Calu3 (cell line): Measurements from ENCODE around the gene KCTD3. TPM values are rescaled to one million over a fixed set of nuclear protein-coding genes. Genes with fewer than 3 reads are reported as not detected.

Experiments
- BruUV-seq: library from RNA; stranded (reverse); fragments of 400-500 nt; replicated peaks from 2 replicates; lab custom pipeline; 2021; lab: Mats Ljungman, UMichigan
- CTCF ChIA-PET: fragments of 300-600 bp; sonication (Branson Sonifier 250); formaldehyde crosslinking; loops from one replicate; lab custom pipeline; 2022; ENCODE audit warnings: antibody characterized with exemption; lab: Charles Lee
- DNase-seq: peaks from one replicate; pipeline ENCODE4 v3.0.0; 2022
- H3K27ac Mint-ChIP-seq: one replicate; pipeline ENCODE4 v1.8.0; 2022; ENCODE audit warnings: mixed read lengths; ENCODE audit not compliant: unreplicated experiment
- H3K27me3 Mint-ChIP-seq: one replicate; pipeline ENCODE4 v1.8.0; 2022; ENCODE audit warnings: mixed read lengths; ENCODE audit not compliant: unreplicated experiment
- H3K36me3 Mint-ChIP-seq: one replicate; pipeline ENCODE4 v1.8.0; 2022; ENCODE audit warnings: mild to moderate bottlenecking, moderate library complexity, mixed read lengths; ENCODE audit not compliant: insufficient read depth, unreplicated experiment
- H3K4me1 Mint-ChIP-seq: one replicate; pipeline ENCODE4 v1.8.0; 2022; ENCODE audit warnings: mild to moderate bottlenecking, low read depth, mixed read lengths; ENCODE audit not compliant: unreplicated experiment
- H3K4me3 Mint-ChIP-seq: one replicate; pipeline ENCODE4 v1.8.0; 2022; ENCODE audit warnings: mild to moderate bottlenecking, low read depth, moderate library complexity, mixed read lengths; ENCODE audit not compliant: unreplicated experiment
- H3K9me3 Mint-ChIP-seq: one replicate; pipeline ENCODE4 v1.8.0; 2022; ENCODE audit warnings: low read depth, mixed read lengths; ENCODE audit not compliant: unreplicated experiment
- intact Hi-C: fragments of 100-400 bp; cut with micrococcal nuclease; formaldehyde crosslinking; loops from one replicate; pipeline ENCODE4 v1.10.0; 2022; ENCODE audit not compliant: unreplicated experiment
- total RNA-seq: library from RNA; stranded (reverse); gene quantifications from 2 replicates; pipeline ENCODE4 v1.2.3, GENCODE V29; 2022
- TF ChIP-seq, protein P1 (sequence below): fragments of 200-600 bp; IDR thresholded peaks from one replicate; pipeline ENCODE4 v1.8.0; 2022; ENCODE audit warnings: antibody characterized with exemption; ENCODE audit not compliant: unreplicated experiment

KCTD3 gene
- total RNA-seq, 1 experiment from 2014 or later, result 48.8 TPM

DNA sequence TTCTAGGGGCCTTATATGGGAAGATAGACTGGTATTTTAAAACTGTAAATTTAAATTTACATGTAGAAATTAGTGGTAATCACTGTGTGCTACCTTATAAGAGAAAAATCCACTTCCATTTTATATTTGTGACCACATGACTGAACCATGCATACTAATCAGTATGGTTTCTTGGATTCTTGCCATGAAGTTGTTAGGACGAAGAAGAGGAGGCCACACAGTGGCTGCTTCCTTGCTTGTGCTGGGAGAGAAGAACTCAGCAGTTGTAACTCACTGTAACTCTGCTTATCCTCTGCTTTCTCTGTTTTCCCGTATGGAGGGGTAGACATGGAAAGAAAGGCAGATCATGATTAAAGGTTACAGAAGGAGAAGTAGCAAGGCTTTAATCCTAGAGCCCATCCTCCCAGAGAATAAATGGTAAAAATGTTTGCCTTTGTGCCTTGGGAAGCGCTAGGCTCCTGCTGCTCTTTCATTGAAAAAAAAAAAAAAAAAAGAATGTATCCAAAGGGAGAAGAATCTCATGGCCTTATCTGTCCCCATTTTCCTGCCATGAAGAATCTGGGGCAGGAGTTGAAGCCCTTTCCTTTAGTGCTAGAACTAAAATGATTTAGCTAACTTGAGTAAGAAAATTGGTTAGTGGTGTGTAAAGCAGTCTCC, 32.4 kb downstream of the KCTD3 start:
- no peak for DNase-seq
- peaks cover 44% of the 10 kb centered on the region for H3K4me1 Mint-ChIP-seq
- no TSS peak for BruUV-seq
- no peak overlapping the region for H3K27ac Mint-ChIP-seq
- TF ChIP-seq, protein P1, sequence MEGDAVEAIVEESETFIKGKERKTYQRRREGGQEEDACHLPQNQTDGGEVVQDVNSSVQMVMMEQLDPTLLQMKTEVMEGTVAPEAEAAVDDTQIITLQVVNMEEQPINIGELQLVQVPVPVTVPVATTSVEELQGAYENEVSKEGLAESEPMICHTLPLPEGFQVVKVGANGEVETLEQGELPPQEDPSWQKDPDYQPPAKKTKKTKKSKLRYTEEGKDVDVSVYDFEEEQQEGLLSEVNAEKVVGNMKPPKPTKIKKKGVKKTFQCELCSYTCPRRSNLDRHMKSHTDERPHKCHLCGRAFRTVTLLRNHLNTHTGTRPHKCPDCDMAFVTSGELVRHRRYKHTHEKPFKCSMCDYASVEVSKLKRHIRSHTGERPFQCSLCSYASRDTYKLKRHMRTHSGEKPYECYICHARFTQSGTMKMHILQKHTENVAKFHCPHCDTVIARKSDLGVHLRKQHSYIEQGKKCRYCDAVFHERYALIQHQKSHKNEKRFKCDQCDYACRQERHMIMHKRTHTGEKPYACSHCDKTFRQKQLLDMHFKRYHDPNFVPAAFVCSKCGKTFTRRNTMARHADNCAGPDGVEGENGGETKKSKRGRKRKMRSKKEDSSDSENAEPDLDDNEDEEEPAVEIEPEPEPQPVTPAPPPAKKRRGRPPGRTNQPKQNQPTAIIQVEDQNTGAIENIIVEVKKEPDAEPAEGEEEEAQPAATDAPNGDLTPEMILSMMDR, result no peak
- H3K9me3 Mint-ChIP-seq, result no peaks in the 10 kb centered on the region
- no peaks in the 10 kb centered on the region for H3K27me3 Mint-ChIP-seq
- H3K4me3 Mint-ChIP-seq, result no peak overlapping the region
- H3K36me3 Mint-ChIP-seq, result peaks cover 12% of the 10 kb centered on the region
- CTCF ChIA-PET, result no interaction called here
- intact Hi-C loops, result no loop called here

- BruUV-seq, result no TSS peak
- Mint-ChIP-seq H3K9me3 (no peaks in the 10 kb centered on the region), H3K4me1 (peaks cover 38% of the 10 kb centered on the region), H3K27me3 (no peaks in the 10 kb centered on the region), H3K27ac (peak overlapping the region; percentile 1), H3K36me3 (peaks cover 12% of the 10 kb centered on the region), H3K4me3 (no peak overlapping the region)
- CTCF ChIA-PET, result interaction anchor here (0.9 kb wide), 1 partner anchor 10 kb away, joined by 3 read pairs; no protein-coding TSS in a partner anchor
- TF ChIP-seq, protein P1, result no peak
- intact Hi-C loops, result no loop called here
- DNase-seq, result no peak
These were observed 33.2 kb downstream of the KCTD3 start for GRCh38 chr1:215600258-215600792.

GRCh38 chr1:215600867-215601266, 33.8 kb downstream of the KCTD3 start:
- no peak for DNase-seq
- Mint-ChIP-seq H3K27me3 (no peaks in the 10 kb centered on the region), H3K4me1 (peaks cover 38% of the 10 kb centered on the region), H3K36me3 (peaks cover 12% of the 10 kb centered on the region), H3K27ac (no peak overlapping the region), H3K9me3 (no peaks in the 10 kb centered on the region), H3K4me3 (no peak overlapping the region)
- BruUV-seq, result no TSS peak
- intact Hi-C loops, result no loop called here
- TF ChIP-seq, protein P1, result no peak
- CTCF ChIA-PET, result interaction anchor here (0.9 kb wide), 1 partner anchor 10 kb away, joined by 3 read pairs; no protein-coding TSS in a partner anchor

- no peaks in the 10 kb centered on the region for H3K9me3 Mint-ChIP-seq
- no TSS peak for BruUV-seq
- H3K4me3 Mint-ChIP-seq, result no peak overlapping the region
- H3K36me3 Mint-ChIP-seq, result peaks cover 12% of the 10 kb centered on the region
- DNase-seq, result no peak
- TF ChIP-seq, protein P1, result no peak
- no peak overlapping the region for H3K27ac Mint-ChIP-seq
- CTCF ChIA-PET, result no interaction called here
- intact Hi-C loops, result no loop called here
- no peaks in the 10 kb centered on the region for H3K27me3 Mint-ChIP-seq
- peaks cover 38% of the 10 kb centered on the region for H3K4me1 Mint-ChIP-seq
These were observed 34.2 kb downstream of the KCTD3 start for GRCh38 chr1:215601276-215601675.
